Suprapubic skin (tissue), 4 donors: ENCODE measurements around the gene SLC6A20.

ENCODE experiments used
- CTCF ChIP-seq, 2 donors: fragments of 200-600 bp in 1 of 2; fragments of 450-650 bp in 1 of 2; sonication (generic) in 1 of 2; IDR thresholded peaks; one replicate each; pipeline ENCODE4 v1.5.1; 2016 to 2019; ENCODE audit warnings: antibody characterized with exemption in 2 of 2, mild to moderate bottlenecking in 1 of 2, moderate library complexity in 1 of 2
- EP300 ChIP-seq: sonication (generic); formaldehyde crosslinking; IDR thresholded peaks from one replicate; pipeline ENCODE4 v1.6.1; 2017; ENCODE audit warnings: antibody characterized with exemption
- POLR2A ChIP-seq, 2 donors: fragments of 450-650 bp; IDR thresholded peaks; one replicate each; pipeline ENCODE4 v1.6.1; 2017; ENCODE audit warnings: antibody characterized with exemption in 2 of 2, mild to moderate bottlenecking in 2 of 2, moderate library complexity in 2 of 2
- POLR2AphosphoS5 ChIP-seq, 3 donors: sonication (generic); formaldehyde crosslinking; IDR thresholded peaks; one replicate each; pipeline ENCODE4 v1.6.1; 2017; ENCODE audit warnings: antibody characterized with exemption in 3 of 3

GRCh38 chr3:45787551-45787950 is 8.8 kb downstream of the SLC6A20 start:
- TF ChIP-seq CTCF (IDR thresholded peaks at IDR 0.05): no peak
- no peak for TF ChIP-seq POLR2A (IDR thresholded peaks at IDR 0.05)
- no peak for TF ChIP-seq POLR2AphosphoS5 (IDR thresholded peaks at IDR 0.05)
- TF ChIP-seq EP300: no peak
